Endothelial cell of umbilical vein (primary cell): ENCODE measurements around the gene MVP. TPM values are rescaled to one million over a fixed set of nuclear protein-coding genes. Genes with fewer than 3 reads are reported as not detected.
"Not testable (repeated sequence)": the region's sequence is repeated elsewhere in the genome, so short reads cannot be mapped to it uniquely, and the experiment has no call there.

Experiments
- BruUV-seq: library from RNA; stranded (reverse); fragments of 400-500 nt; replicated peaks from 2 replicates; lab custom pipeline; 2021; lab: Mats Ljungman, UMichigan
- CTCF ChIA-PET: fragments of 300-600, 350-600 bp; sonication (Branson Sonifier 250); formaldehyde crosslinking; loops from one replicate; lab custom pipeline; 2021; ENCODE audit warnings: antibody characterized with exemption, inconsistent platforms; lab: Charles Lee
- POLR2A ChIA-PET: fragments of 300-600, 350-600 bp; sonication (Branson Sonifier 250); formaldehyde crosslinking; loops from one replicate; lab custom pipeline; 2021; ENCODE audit warnings: antibody characterized with exemption, inconsistent platforms; lab: Charles Lee
- DNase-seq: peaks from one replicate; pipeline ENCODE4 v3.0.0-alpha.2; 2011; ENCODE audit warnings: low read depth, low spot score
- FAIRE-seq: peaks from 2 replicates; lab custom pipeline; 2011; peaks lifted over from hg19 to GRCh38; lab: Jason Lieb, UNC
- H2AFZ ChIP-seq: 2 replicates; pipeline ENCODE4 v1.6.0; 2012; ENCODE audit warnings: low read depth, low read length, control low read depth, inconsistent platforms
- H3K27ac ChIP-seq: 2 replicates; pipeline ENCODE4 v1.5.1; 2011; ENCODE audit warnings: low read depth, mild to moderate bottlenecking, control low read depth, low read length, moderate library complexity; ENCODE audit not compliant: insufficient read depth
- H3K27me3 ChIP-seq, 2 experiments: 2 replicates each; pipeline versions ENCODE4 v1.6.0 to v1.6.1; 2011; ENCODE audit warnings: low read length in 2 of 2, mixed read lengths in 1 of 2; ENCODE audit not compliant: control insufficient read depth in 2 of 2, insufficient read depth in 2 of 2
- H3K36me3 ChIP-seq, 2 experiments: 2 replicates in 1 of 2; 3 replicates in 1 of 2; pipeline ENCODE4 v1.5.1; 2011; ENCODE audit warnings: low read length in 2 of 2, mild to moderate bottlenecking in 1 of 2, moderate library complexity in 1 of 2; ENCODE audit not compliant: control insufficient read depth in 2 of 2, insufficient read depth in 2 of 2; ENCODE audit errors: extremely low read depth in 1 of 2
- H3K4me1 ChIP-seq: 3 replicates; pipeline ENCODE4 v1.5.1; 2011; ENCODE audit warnings: mild to moderate bottlenecking, low read length; ENCODE audit not compliant: control insufficient read depth, insufficient read depth; ENCODE audit errors: extremely low read depth
- H3K4me2 ChIP-seq: 2 replicates; pipeline ENCODE4 v1.6.1; 2011; ENCODE audit warnings: low read length, control low read depth, mixed read lengths; ENCODE audit not compliant: insufficient read depth
- H3K4me3 ChIP-seq, 3 experiments: fragments of 200-600 bp in 1 of 3; sonication (generic), shearing (Covaris generic) in 1 of 3; replicated peaks in 1 of 3; 2 replicates each; pipeline ENCODE4 v1.5.1; 2011 to 2016; ENCODE audit warnings: control low read depth in 3 of 3, low read length in 3 of 3, mild to moderate bottlenecking in 2 of 3, inconsistent platforms in 1 of 3, low read depth in 1 of 3, moderate library complexity in 1 of 3; ENCODE audit not compliant: insufficient read depth in 1 of 3
- H3K79me2 ChIP-seq: 2 replicates; pipeline ENCODE4 v1.6.0; 2012; ENCODE audit warnings: low read length, inconsistent platforms; ENCODE audit not compliant: control insufficient read depth, insufficient read depth
- H3K9ac ChIP-seq: replicated peaks from 2 replicates; pipeline ENCODE3; 2011; ENCODE audit warnings: low read length, control low read depth; ENCODE audit not compliant: insufficient read depth; ENCODE audit errors: extremely low read depth
- H3K9me1 ChIP-seq: replicated peaks from 3 replicates; pipeline ENCODE4 v1.6.0; 2011; ENCODE audit warnings: mild to moderate bottlenecking, low read length; ENCODE audit not compliant: control insufficient read depth, insufficient read depth; ENCODE audit errors: extremely low read depth
- H3K9me3 ChIP-seq: replicated peaks from 2 replicates; pipeline ENCODE4 v1.5.1; 2012; ENCODE audit warnings: low read length, inconsistent platforms; ENCODE audit not compliant: control insufficient read depth, insufficient read depth
- H4K20me1 ChIP-seq: replicated peaks from 2 replicates; pipeline ENCODE3; 2011; ENCODE audit warnings: mild to moderate bottlenecking, low read length; ENCODE audit not compliant: control insufficient read depth, insufficient read depth; ENCODE audit errors: extremely low read depth
- CTCF ChIP-seq, 2 donors: IDR thresholded peaks; 1 replicate in 1 of 2; 2 replicates in 1 of 2; pipeline ENCODE4 v1.5.1; 2011; ENCODE audit warnings: low read length in 2 of 2, mild to moderate bottlenecking in 2 of 2, moderate library complexity in 2 of 2, control low read depth in 1 of 2, inconsistent platforms in 1 of 2, low read depth in 1 of 2; ENCODE audit not compliant: insufficient read depth in 1 of 2; ENCODE audit errors: extremely low read depth in 1 of 2
- EZH2 ChIP-seq: IDR thresholded peaks from 2 replicates; pipeline ENCODE4 v1.6.1; 2012; ENCODE audit warnings: borderline replicate concordance, low read depth, mild to moderate bottlenecking, moderate library complexity, low read length, inconsistent platforms; ENCODE audit not compliant: severe bottlenecking
- FOS ChIP-seq: IDR thresholded peaks from 2 replicates; pipeline ENCODE4 v1.6.1; 2011; ENCODE audit warnings: mild to moderate bottlenecking, low read length, moderate library complexity, borderline replicate concordance; ENCODE audit not compliant: insufficient read depth
- GATA2 ChIP-seq: IDR thresholded peaks from 2 replicates; pipeline ENCODE4 v1.7.0; 2011; ENCODE audit warnings: low read depth, mild to moderate bottlenecking, moderate library complexity, mixed read lengths, low read length; ENCODE audit not compliant: insufficient read length, insufficient read depth
- JUN ChIP-seq: IDR thresholded peaks from 2 replicates; pipeline ENCODE4 v1.6.1; 2011; ENCODE audit warnings: borderline replicate concordance, low read depth; ENCODE audit not compliant: insufficient read length, insufficient read depth
- MYC ChIP-seq: IDR thresholded peaks from one replicate; pipeline ENCODE4 v1.6.1; 2011; ENCODE audit warnings: mild to moderate bottlenecking, low read depth, low read length
- POLR2A ChIP-seq: IDR thresholded peaks from 2 replicates; pipeline ENCODE4 v1.6.1; 2012; ENCODE audit warnings: low read depth, mild to moderate bottlenecking, control low read depth, low read length
- POLR2AphosphoS5 ChIP-seq: IDR thresholded peaks from 2 replicates; pipeline ENCODE4 v1.6.1; 2012; ENCODE audit warnings: low read depth, mild to moderate bottlenecking, control low read depth, low read length, moderate library complexity; ENCODE audit not compliant: insufficient read depth
- dilution Hi-C: fragments of 300-500 bp; cut with MboI; formaldehyde crosslinking; loops from one replicate; pipeline ENCODE4 v1.15.0; 2019; ENCODE audit warnings: low sequenced_read_pairs; ENCODE audit not compliant: extremely low pct_ligation_motif_present
- intact Hi-C: fragments of 100-400 bp; cut with micrococcal nuclease; formaldehyde crosslinking; loops from one replicate; pipeline ENCODE4 v1.10.0; 2022
- polyA plus RNA-seq, 4 experiments: library from polyadenylated mRNA; depleted of rRNA in 3 of 4; stranded (reverse) in 3 of 4; unstranded in 1 of 4; fragments of >200 nt; gene quantifications; 2 replicates each; pipeline versions ENCODE4 v1.2.1 to v1.2.3, GENCODE V29; 2011 to 2012; ENCODE audit warnings: missing spikeins in 1 of 4
- total RNA-seq: library from RNA; stranded (reverse); gene quantifications from 2 replicates; pipeline ENCODE4 v1.2.3, GENCODE V29; 2021
- TF ChIP-seq, protein P1 (sequence below): IDR thresholded peaks from 2 replicates; pipeline ENCODE4 v1.6.1; 2011; ENCODE audit not compliant: insufficient read depth, insufficient read length

The MVP gene
- total and polyA plus RNA-seq, 2 donors (not counting 3 experiments of a cell fraction or from before 2014, with no cell fraction given) = 49.8 to 118 TPM

DNA sequence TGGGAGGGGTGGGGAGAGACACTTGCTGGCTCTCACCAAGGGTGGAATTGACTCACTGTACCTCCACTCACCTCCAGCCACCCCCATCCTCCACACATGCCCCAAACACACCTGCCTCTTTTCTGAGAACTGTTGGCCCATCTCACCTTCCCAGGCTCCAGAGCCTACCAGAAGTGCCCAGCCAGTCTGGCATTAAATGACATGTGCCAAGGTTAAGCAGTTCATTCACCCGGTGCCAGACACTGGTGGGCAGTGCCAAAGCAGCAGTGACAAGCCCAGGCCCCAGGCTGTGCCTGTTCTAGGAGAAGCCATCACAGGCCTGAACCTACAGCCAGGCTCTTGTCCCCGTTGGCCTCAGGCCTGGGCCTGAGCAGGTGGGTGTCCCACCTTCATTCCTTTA, 11.2 kb downstream of the MVP start:
- no peak overlapping the region for H3K9ac ChIP-seq
- dilution Hi-C loops (no loop called here), intact Hi-C loops (no loop called here)
- no peak overlapping the region for H3K27ac ChIP-seq
- no peaks in the 10 kb centered on the region for H3K27me3 ChIP-seq
- H4K20me1 ChIP-seq = no peaks in the 10 kb centered on the region
- FAIRE-seq (no peak), DNase-seq (no peak)
- ChIA-PET POLR2A (no interaction called here), CTCF (no interaction called here)
- H3K79me2 ChIP-seq = peaks cover 2% of the 10 kb centered on the region
- TF ChIP-seq MYC (no peak), POLR2AphosphoS5 (no peak), FOS (no peak), POLR2A (no peak), CTCF (IDR thresholded peaks at IDR 0.05; ENCODE audit: extremely low read depth in 1 of 2, insufficient read depth in 1 of 2, low read depth in 1 of 2, low read length in 2 of 2) (no peak), GATA2 (no peak), JUN (no peak), EZH2 (no peak)
- TF ChIP-seq, protein P1, sequence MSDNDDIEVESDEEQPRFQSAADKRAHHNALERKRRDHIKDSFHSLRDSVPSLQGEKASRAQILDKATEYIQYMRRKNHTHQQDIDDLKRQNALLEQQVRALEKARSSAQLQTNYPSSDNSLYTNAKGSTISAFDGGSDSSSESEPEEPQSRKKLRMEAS = no peak
- H3K36me3 ChIP-seq = peaks cover 0 to 14% of the 10 kb centered on the region in 2 experiments
- no peaks in the 10 kb centered on the region for H3K4me1 ChIP-seq
- no peaks in the 10 kb centered on the region for H3K9me3 ChIP-seq
- no peaks in the 10 kb centered on the region for H3K9me1 ChIP-seq
- no peak overlapping the region for H3K4me3 ChIP-seq
- BruUV-seq = no TSS peak
- H3K4me2 ChIP-seq = no peak overlapping the region
- H2AFZ ChIP-seq = no peak overlapping the region

DNA sequence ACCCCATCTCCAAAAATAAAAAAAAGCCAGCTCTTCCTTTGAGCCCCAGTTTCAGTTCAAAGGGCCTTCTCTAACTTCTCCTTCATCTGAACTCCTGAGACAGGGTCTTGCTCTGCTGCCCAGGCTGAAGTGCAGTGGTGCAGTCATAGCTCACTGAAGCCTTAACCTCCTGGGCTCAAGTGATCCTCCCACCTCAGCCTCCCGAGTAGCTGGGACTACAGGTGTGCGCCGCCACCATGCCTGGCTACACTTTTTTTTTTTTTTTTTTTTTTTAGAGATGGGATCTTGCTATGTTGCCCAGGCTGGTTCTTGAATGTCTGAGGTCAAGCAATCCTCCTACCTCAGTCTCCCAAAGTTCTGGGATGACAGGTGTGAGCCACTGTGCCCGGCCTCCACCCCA, 13.0 kb downstream of the MVP start:
- POLR2A ChIA-PET, H3K27ac ChIP-seq, H3K27me3 ChIP-seq, DNase-seq, H3K9ac ChIP-seq, intact Hi-C loops, H3K9me1 ChIP-seq, H2AFZ ChIP-seq, H3K9me3 ChIP-seq, BruUV-seq, H3K79me2 ChIP-seq, FAIRE-seq, H4K20me1 ChIP-seq, H3K4me2 ChIP-seq, H3K4me1 ChIP-seq, dilution Hi-C loops, H3K4me3 ChIP-seq: not testable (repeated sequence)
- H3K36me3 ChIP-seq = peaks cover 0 to 22% of the 10 kb centered on the region in 2 experiments
- CTCF ChIA-PET = interaction anchor here (0.9 to 1.7 kb wide), 3 partner anchors 15 to 161 kb away, joined by 4 to 11 read pairs (median 6); no protein-coding TSS in a partner anchor
